CD4-positive, alpha-beta T cell (primary cell): ENCODE results near the gene RPAP3. TPM values are rescaled to one million over a fixed set of nuclear protein-coding genes. Genes with fewer than 3 reads are reported as not detected.

Experiments used
- ATAC-seq: fragments of 200-7000 bp; cut with Tn5 transposase; one replicate; pipeline ENCODE4 v1.10.0; 2022; ENCODE audit warnings: mild to moderate bottlenecking; ENCODE audit not compliant: poor library complexity
- CTCF ChIA-PET: fragments of 350-600 bp; sonication (Branson Sonifier 250); formaldehyde crosslinking; loops from one replicate; lab custom pipeline; 2021; ENCODE audit warnings: antibody characterized with exemption, inconsistent platforms; lab: Charles Lee
- POLR2A ChIA-PET: fragments of 350-600 bp; sonication (Branson Sonifier 250); formaldehyde crosslinking; loops from one replicate; lab custom pipeline; 2021; ENCODE audit warnings: antibody characterized with exemption, inconsistent platforms; lab: Charles Lee
- DNase-seq, 14 experiments: peaks; one replicate each; pipeline ENCODE4 v3.0.0-alpha.2; 2013 to 2020; ENCODE audit warnings: mixed read lengths in 2 of 14
- H3K27ac ChIP-seq, 2 donors: one replicate each; pipeline versions ENCODE4 v1.5.1 to v1.7.0; 2013; ENCODE audit warnings: low read length in 2 of 2, low read depth in 1 of 2, mild to moderate bottlenecking in 1 of 2
- H3K27me3 ChIP-seq, 2 experiments: 1 replicate in 1 of 2; 2 replicates in 1 of 2; pipeline versions ENCODE4 v1.6.1 to v1.7.0; 2013; ENCODE audit warnings: low read length in 2 of 2, control low read depth in 1 of 2, mild to moderate bottlenecking in 1 of 2, moderate library complexity in 1 of 2; ENCODE audit not compliant: insufficient read depth in 2 of 2, control insufficient read depth in 1 of 2
- H3K36me3 ChIP-seq: one replicate; pipeline ENCODE4 v1.6.1; 2013; ENCODE audit warnings: low read length, control low read depth; ENCODE audit not compliant: insufficient read depth
- H3K4me1 ChIP-seq: one replicate; pipeline ENCODE4 v1.6.1; 2013; ENCODE audit warnings: low read length, control low read depth; ENCODE audit not compliant: insufficient read depth
- H3K4me3 ChIP-seq: one replicate; pipeline ENCODE4 v1.5.1; 2013; ENCODE audit warnings: mild to moderate bottlenecking, low read length, moderate library complexity
- H3K9me3 ChIP-seq, 2 experiments: 1 replicate in 1 of 2; 2 replicates in 1 of 2; pipeline versions ENCODE4 v1.6.1 to v1.7.0; 2013; ENCODE audit warnings: low read length in 2 of 2, mild to moderate bottlenecking in 2 of 2, control low read depth in 1 of 2, moderate library complexity in 1 of 2; ENCODE audit not compliant: control insufficient read depth in 1 of 2, insufficient read depth in 1 of 2
- H3K27ac Mint-ChIP-seq: one replicate; pipeline ENCODE4 v1.8.0; 2020; ENCODE audit warnings: mixed read lengths
- H3K27me3 Mint-ChIP-seq: one replicate; pipeline ENCODE4 v1.8.0; 2021; ENCODE audit warnings: mixed read lengths
- H3K36me3 Mint-ChIP-seq: one replicate; pipeline ENCODE4 v1.8.0; 2021; ENCODE audit warnings: low read depth, mixed read lengths
- H3K4me1 Mint-ChIP-seq: one replicate; pipeline ENCODE4 v1.8.0; 2021; ENCODE audit warnings: low read depth, mixed read lengths
- H3K4me3 Mint-ChIP-seq: one replicate; pipeline ENCODE4 v1.8.0; 2020; ENCODE audit warnings: mild to moderate bottlenecking, mixed read lengths
- H3K9me3 Mint-ChIP-seq: one replicate; pipeline ENCODE4 v1.8.0; 2020; ENCODE audit warnings: mixed read lengths
- CTCF ChIP-seq: fragments of 200-600 bp; IDR thresholded peaks from one replicate; pipeline ENCODE4 v1.8.0; 2022; ENCODE audit warnings: antibody characterized with exemption, mild to moderate bottlenecking
- intact Hi-C, 2 experiments: fragments of 100-400 bp; cut with DNase I in 1 of 2; cut with micrococcal nuclease in 1 of 2; formaldehyde crosslinking; loops; one replicate each; pipeline versions ENCODE4 v1.15.1 to v1.9.0; 2023 to 2025; cut with DNase I, micrococcal nuclease
- total RNA-seq, 174 experiments: library from RNA in 2 of 174; stranded (reverse) in 2 of 174; gene quantifications; one replicate each; pipeline ENCODE4 v1.2.3 and lab custom pipeline; 2021 to 2026

The RPAP3 gene
- total RNA-seq, 2 experiments from 2014 or later = 24.6 to 26.4 TPM

- peaks cover 47% of the 10 kb centered on the region for H3K36me3 Mint-ChIP-seq
- ChIA-PET CTCF (no interaction called here), POLR2A (no interaction called here)
- H3K4me1 Mint-ChIP-seq = no peaks in the 10 kb centered on the region
- Histone ChIP-seq H3K36me3 (no peaks in the 10 kb centered on the region), H3K9me3 (no peaks in the 10 kb centered on the region), H3K27me3 (no peaks in the 10 kb centered on the region), H3K27ac (no peak overlapping the region), H3K4me1 (no peaks in the 10 kb centered on the region), H3K4me3 (no peak overlapping the region)
- H3K9me3 Mint-ChIP-seq = peaks cover 8% of the 10 kb centered on the region
- H3K27ac Mint-ChIP-seq = no peak overlapping the region
- H3K27me3 Mint-ChIP-seq = no peaks in the 10 kb centered on the region
- DNase-seq (no peak), ATAC-seq (no peak)
- intact Hi-C loops = no loop called here
- TF ChIP-seq CTCF = no peak
- no peak overlapping the region for H3K4me3 Mint-ChIP-seq
These were observed 83.9 kb downstream of the RPAP3 start for GRCh38 chr12:47621960-47622359.

GRCh38 chr12:47617476-47617875 lies 88.4 kb downstream of the RPAP3 start:
- peaks cover 55% of the 10 kb centered on the region for H3K36me3 Mint-ChIP-seq
- H3K27ac Mint-ChIP-seq = no peak overlapping the region
- Histone ChIP-seq H3K9me3 (peaks cover 11 to 14% of the 10 kb centered on the region in 2 experiments), H3K4me1 (no peaks in the 10 kb centered on the region), H3K27me3 (no peaks in the 10 kb centered on the region), H3K36me3 (no peaks in the 10 kb centered on the region), H3K27ac (no peak overlapping the region), H3K4me3 (no peak overlapping the region)
- DNase-seq (no peak), ATAC-seq (no peak)
- no peak overlapping the region for H3K4me3 Mint-ChIP-seq
- ChIA-PET POLR2A (no interaction called here), CTCF (no interaction called here)
- peaks cover 7% of the 10 kb centered on the region for H3K9me3 Mint-ChIP-seq
- H3K4me1 Mint-ChIP-seq = no peaks in the 10 kb centered on the region
- TF ChIP-seq CTCF = no peak
- H3K27me3 Mint-ChIP-seq = no peaks in the 10 kb centered on the region
- intact Hi-C loops = no loop called here

GRCh38 chr12:47616440-47616839 lies 89.4 kb downstream of the RPAP3 start:
- Mint-ChIP-seq H3K27me3 (no peaks in the 10 kb centered on the region), H3K4me3 (no peak overlapping the region), H3K9me3 (peaks cover 9% of the 10 kb centered on the region), H3K4me1 (no peaks in the 10 kb centered on the region), H3K27ac (no peak overlapping the region), H3K36me3 (peaks cover 57% of the 10 kb centered on the region)
- DNase-seq (no peak), ATAC-seq (no peak)
- POLR2A ChIA-PET = no interaction called here
- no peaks in the 10 kb centered on the region for H3K36me3 ChIP-seq
- peaks cover 14 to 15% of the 10 kb centered on the region in 2 experiments for H3K9me3 ChIP-seq
- H3K4me1 ChIP-seq = no peaks in the 10 kb centered on the region
- CTCF ChIA-PET = no interaction called here
- no peak overlapping the region for H3K4me3 ChIP-seq
- H3K27ac ChIP-seq = no peak overlapping the region
- no peaks in the 10 kb centered on the region for H3K27me3 ChIP-seq
- intact Hi-C loops = no loop called here
- no peak for TF ChIP-seq CTCF
